WTC11 (cell line): ENCODE measurements around the gene EIF5A. TPM values are rescaled to one million over a fixed set of nuclear protein-coding genes. Genes with fewer than 3 reads are reported as not detected.
A peak's percentile ranks its signal among the peaks of the same experiment; 100 is the strongest.

Experiments used
- EMX1 ChIP-seq: fragments of 250-450 bp; sonication (Bioruptor Pico); IDR thresholded peaks from 2 replicates; pipeline ENCODE4 v1.8.0; 2021; ENCODE audit warnings: mild to moderate bottlenecking
- ERG ChIP-seq: fragments of 250-450 bp; sonication (Bioruptor Pico); IDR thresholded peaks from 2 replicates; pipeline ENCODE4 v1.8.0; 2021; ENCODE audit warnings: mild to moderate bottlenecking
- FOXJ3 ChIP-seq: sonication (generic); formaldehyde crosslinking; IDR thresholded peaks from 2 replicates; pipeline ENCODE4 v1.9.0; 2021; ENCODE audit warnings: missing genetic modification reagents, mild to moderate bottlenecking, borderline replicate concordance
- GRHL2 ChIP-seq: fragments of 250-450 bp; sonication (Bioruptor Pico); IDR thresholded peaks from 2 replicates; pipeline ENCODE4 v1.8.0; 2022; ENCODE audit warnings: mild to moderate bottlenecking, moderate library complexity; ENCODE audit not compliant: insufficient replicate concordance, severe bottlenecking
- JUN ChIP-seq: sonication (generic); formaldehyde crosslinking; IDR thresholded peaks from 2 replicates; pipeline ENCODE4 v1.8.0; 2023; ENCODE audit warnings: mild to moderate bottlenecking, missing genetic modification reagents
- KAT7 ChIP-seq: sonication (generic); formaldehyde crosslinking; IDR thresholded peaks from 2 replicates; pipeline ENCODE4 v1.8.1; 2023; ENCODE audit warnings: missing genetic modification reagents, mild to moderate bottlenecking, borderline replicate concordance
- NFATC4 ChIP-seq: fragments of 250-450 bp; sonication (Bioruptor Pico); IDR thresholded peaks from 2 replicates; pipeline ENCODE4 v1.9.0; 2021; ENCODE audit warnings: mild to moderate bottlenecking
- NFE2L1 ChIP-seq: sonication (generic); formaldehyde crosslinking; IDR thresholded peaks from 2 replicates; pipeline ENCODE4 v1.8.1; 2023; ENCODE audit warnings: missing genetic modification reagents
- NR3C1 ChIP-seq: sonication (generic); formaldehyde crosslinking; conservative IDR thresholded peaks from 2 replicates; pipeline ENCODE4 v1.8.1; 2023; ENCODE audit warnings: low read depth, mild to moderate bottlenecking, missing genetic modification reagents
- PRDM15 ChIP-seq: sonication (generic); formaldehyde crosslinking; IDR thresholded peaks from 2 replicates; pipeline ENCODE4 v1.8.0; 2022; ENCODE audit warnings: missing genetic modification reagents
- RELA ChIP-seq: sonication (generic); formaldehyde crosslinking; IDR thresholded peaks from 2 replicates; pipeline ENCODE4 v1.8.1; 2022; ENCODE audit warnings: missing genetic modification reagents, mild to moderate bottlenecking, borderline replicate concordance
- SOX15 ChIP-seq: fragments of 250-450 bp; sonication (Bioruptor Pico); IDR thresholded peaks from 2 replicates; pipeline ENCODE4 v1.9.0; 2021; ENCODE audit warnings: mild to moderate bottlenecking
- SP1 ChIP-seq: sonication (generic); formaldehyde crosslinking; conservative IDR thresholded peaks from 2 replicates; pipeline ENCODE4 v1.8.1; 2022; ENCODE audit warnings: missing genetic modification reagents
- TP53 ChIP-seq: sonication (generic); formaldehyde crosslinking; IDR thresholded peaks from 2 replicates; pipeline ENCODE4 v1.8.1; 2023; ENCODE audit warnings: mild to moderate bottlenecking, missing genetic modification reagents
- ZNF138 ChIP-seq: sonication (generic); formaldehyde crosslinking; conservative IDR thresholded peaks from 2 replicates; pipeline ENCODE4 v1.8.1; 2022; ENCODE audit warnings: mild to moderate bottlenecking, moderate library complexity, missing genetic modification reagents
- ZNF281 ChIP-seq: sonication (generic); formaldehyde crosslinking; IDR thresholded peaks from 2 replicates; pipeline ENCODE4 v1.8.0; 2023; ENCODE audit warnings: mild to moderate bottlenecking, missing genetic modification reagents
- ZNF317 ChIP-seq: sonication (generic); formaldehyde crosslinking; IDR thresholded peaks from 2 replicates; pipeline ENCODE4 v1.8.1; 2023; ENCODE audit warnings: low read depth, mild to moderate bottlenecking, moderate library complexity, missing genetic modification reagents, borderline replicate concordance
- ZNF425 ChIP-seq: fragments of 250-450 bp; sonication (Bioruptor Pico); conservative IDR thresholded peaks from 2 replicates; pipeline ENCODE4 v1.9.0; 2021; ENCODE audit warnings: mild to moderate bottlenecking
- total RNA-seq: library from RNA; stranded (reverse); gene quantifications from 3 replicates; pipeline ENCODE4 v1.2.3, GENCODE V29; 2021
- TF ChIP-seq, protein P1 (sequence below): fragments of 200-600 bp; IDR thresholded peaks from 2 replicates; pipeline ENCODE4 v1.8.0; 2022; ENCODE audit warnings: antibody characterized with exemption
- TF ChIP-seq, protein P2 (sequence below): sonication (generic); formaldehyde crosslinking; IDR thresholded peaks from 2 replicates; pipeline ENCODE4 v1.8.0; 2022; ENCODE audit warnings: mild to moderate bottlenecking, missing genetic modification reagents
- TF ChIP-seq, protein P3 (sequence below): fragments of 250-450 bp; sonication (Bioruptor Pico); IDR thresholded peaks from 2 replicates; pipeline ENCODE4 v1.9.0; 2021; ENCODE audit warnings: moderate library complexity, mild to moderate bottlenecking, inconsistent platforms, borderline replicate concordance
- TF ChIP-seq, protein P4 (sequence below): sonication (generic); formaldehyde crosslinking; IDR thresholded peaks from 2 replicates; pipeline ENCODE4 v1.8.1; 2023; ENCODE audit warnings: mild to moderate bottlenecking, missing genetic modification reagents

EIF5A gene
- total RNA-seq, 1 experiment from 2014 or later = 1,021 TPM

DNA sequence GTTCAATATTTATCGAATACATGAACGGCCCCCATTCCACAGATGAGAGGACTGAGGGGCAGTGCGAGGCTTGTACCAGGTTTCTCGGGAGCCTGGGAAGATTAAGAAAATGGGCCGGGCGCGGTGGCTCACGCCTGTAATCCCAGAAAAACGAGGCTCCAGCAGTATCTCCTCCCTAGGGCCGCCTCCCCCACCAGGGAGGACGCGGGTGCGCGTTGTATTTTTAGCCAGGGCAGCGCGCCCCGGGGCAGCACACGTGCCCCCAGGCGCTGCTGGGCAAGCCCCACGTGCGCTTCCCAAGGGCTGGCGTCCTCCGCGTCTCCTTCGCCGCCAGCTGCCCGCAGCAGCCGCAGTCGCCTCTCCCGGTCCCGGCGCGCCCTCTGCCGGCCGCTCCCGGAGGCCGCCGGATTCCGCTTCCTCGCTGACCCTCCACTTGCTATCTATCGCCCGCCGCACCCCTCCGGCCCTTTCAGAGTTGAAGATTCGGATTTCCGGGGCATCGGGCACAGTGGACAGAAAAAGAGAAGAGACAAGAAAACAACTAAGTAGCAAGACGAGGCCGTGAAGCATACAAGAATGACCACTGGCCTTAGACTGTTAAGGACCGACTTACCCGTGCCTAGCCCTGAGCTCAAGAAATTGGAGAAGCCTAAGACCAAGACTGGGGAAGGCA is 11.1 kb upstream of the EIF5A start (continued):
- peak; percentile 66; the same call in 1 of the 2 replicates for TF ChIP-seq NFE2L1 (CRISPR knock-in tag)
- no peak for TF ChIP-seq GRHL2
- no peak for TF ChIP-seq KAT7
- TF ChIP-seq JUN = no peak
- TF ChIP-seq TP53 (CRISPR knock-in tag) = peak; percentile 86; the same call in 1 of the 2 replicates
- TF ChIP-seq, protein P1, sequence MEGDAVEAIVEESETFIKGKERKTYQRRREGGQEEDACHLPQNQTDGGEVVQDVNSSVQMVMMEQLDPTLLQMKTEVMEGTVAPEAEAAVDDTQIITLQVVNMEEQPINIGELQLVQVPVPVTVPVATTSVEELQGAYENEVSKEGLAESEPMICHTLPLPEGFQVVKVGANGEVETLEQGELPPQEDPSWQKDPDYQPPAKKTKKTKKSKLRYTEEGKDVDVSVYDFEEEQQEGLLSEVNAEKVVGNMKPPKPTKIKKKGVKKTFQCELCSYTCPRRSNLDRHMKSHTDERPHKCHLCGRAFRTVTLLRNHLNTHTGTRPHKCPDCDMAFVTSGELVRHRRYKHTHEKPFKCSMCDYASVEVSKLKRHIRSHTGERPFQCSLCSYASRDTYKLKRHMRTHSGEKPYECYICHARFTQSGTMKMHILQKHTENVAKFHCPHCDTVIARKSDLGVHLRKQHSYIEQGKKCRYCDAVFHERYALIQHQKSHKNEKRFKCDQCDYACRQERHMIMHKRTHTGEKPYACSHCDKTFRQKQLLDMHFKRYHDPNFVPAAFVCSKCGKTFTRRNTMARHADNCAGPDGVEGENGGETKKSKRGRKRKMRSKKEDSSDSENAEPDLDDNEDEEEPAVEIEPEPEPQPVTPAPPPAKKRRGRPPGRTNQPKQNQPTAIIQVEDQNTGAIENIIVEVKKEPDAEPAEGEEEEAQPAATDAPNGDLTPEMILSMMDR = peak; percentile 90; the same call in 1 of the 2 replicates
- TF ChIP-seq EMX1 (CRISPR knock-in tag) = no peak
- no peak for TF ChIP-seq NFATC4
- no peak for TF ChIP-seq RELA (CRISPR knock-in tag)
- TF ChIP-seq, protein P2, sequence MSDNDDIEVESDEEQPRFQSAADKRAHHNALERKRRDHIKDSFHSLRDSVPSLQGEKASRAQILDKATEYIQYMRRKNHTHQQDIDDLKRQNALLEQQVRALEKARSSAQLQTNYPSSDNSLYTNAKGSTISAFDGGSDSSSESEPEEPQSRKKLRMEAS (CRISPR knock-in tag) = peak; percentile 96
- TF ChIP-seq FOXJ3 (CRISPR knock-in tag) = no peak
- peak; percentile 69 for TF ChIP-seq SP1 (CRISPR knock-in tag)
- no peak for TF ChIP-seq SOX15 (CRISPR knock-in tag)
- TF ChIP-seq ZNF138 (CRISPR knock-in tag) = no peak; the same call in 1 of the 2 replicates
- TF ChIP-seq PRDM15 (CRISPR knock-in tag) = peak; percentile 49; the same call in 1 of the 2 replicates
- TF ChIP-seq ZNF425 (CRISPR knock-in tag) = no peak
- TF ChIP-seq ERG (CRISPR knock-in tag) = no peak
- TF ChIP-seq ZNF317 = peak; percentile 27; the same call in 1 of the 2 replicates
- peak; percentile 84; the same call in 1 of the 2 replicates for TF ChIP-seq ZNF281 (CRISPR knock-in tag)
- TF ChIP-seq, protein P3, sequence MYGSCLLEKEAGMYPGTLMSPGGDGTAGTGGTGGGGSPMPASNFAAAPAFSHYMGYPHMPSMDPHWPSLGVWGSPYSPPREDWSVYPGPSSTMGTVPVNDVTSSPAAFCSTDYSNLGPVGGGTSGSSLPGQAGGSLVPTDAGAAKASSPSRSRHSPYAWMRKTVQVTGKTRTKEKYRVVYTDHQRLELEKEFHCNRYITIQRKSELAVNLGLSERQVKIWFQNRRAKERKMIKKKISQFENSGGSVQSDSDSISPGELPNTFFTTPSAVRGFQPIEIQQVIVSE (CRISPR knock-in tag) = no peak
- TF ChIP-seq, protein P4, sequence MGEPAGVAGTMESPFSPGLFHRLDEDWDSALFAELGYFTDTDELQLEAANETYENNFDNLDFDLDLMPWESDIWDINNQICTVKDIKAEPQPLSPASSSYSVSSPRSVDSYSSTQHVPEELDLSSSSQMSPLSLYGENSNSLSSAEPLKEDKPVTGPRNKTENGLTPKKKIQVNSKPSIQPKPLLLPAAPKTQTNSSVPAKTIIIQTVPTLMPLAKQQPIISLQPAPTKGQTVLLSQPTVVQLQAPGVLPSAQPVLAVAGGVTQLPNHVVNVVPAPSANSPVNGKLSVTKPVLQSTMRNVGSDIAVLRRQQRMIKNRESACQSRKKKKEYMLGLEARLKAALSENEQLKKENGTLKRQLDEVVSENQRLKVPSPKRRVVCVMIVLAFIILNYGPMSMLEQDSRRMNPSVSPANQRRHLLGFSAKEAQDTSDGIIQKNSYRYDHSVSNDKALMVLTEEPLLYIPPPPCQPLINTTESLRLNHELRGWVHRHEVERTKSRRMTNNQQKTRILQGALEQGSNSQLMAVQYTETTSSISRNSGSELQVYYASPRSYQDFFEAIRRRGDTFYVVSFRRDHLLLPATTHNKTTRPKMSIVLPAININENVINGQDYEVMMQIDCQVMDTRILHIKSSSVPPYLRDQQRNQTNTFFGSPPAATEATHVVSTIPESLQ (CRISPR knock-in tag) = no peak
- TF ChIP-seq NR3C1 (CRISPR knock-in tag) = peak; percentile 66; the same call in 1 of the 2 replicates
